Upper lobe of left lung (tissue), 6 donors: ENCODE data around the gene GARRE1. TPM values are rescaled to one million over a fixed set of nuclear protein-coding genes. Genes with fewer than 3 reads are reported as not detected.

Experiments used
- ATAC-seq, 2 donors: fragments of 200-7000 bp; cut with Tn5 transposase; one replicate each; pipeline ENCODE4 v1.9.1; 2022; ENCODE audit warnings: mild to moderate bottlenecking in 2 of 2, moderate library complexity in 2 of 2; ENCODE audit not compliant: low FRiP score in 2 of 2
- DNase-seq, 2 donors: peaks; one replicate each; pipeline ENCODE4 v3.0.0-alpha.2; 2019 to 2020
- H3K27ac ChIP-seq, 4 donors: fragments of 200-600 bp; sonication (generic); one replicate each; pipeline ENCODE4 v1.5.1; 2016 to 2019
- H3K27me3 ChIP-seq, 4 donors: fragments of 200-600 bp; sonication (generic); one replicate each; pipeline ENCODE4 v1.5.1; 2017 to 2019
- H3K36me3 ChIP-seq, 4 donors: fragments of 200-600 bp; sonication (generic); one replicate each; pipeline ENCODE4 v1.5.1; 2016 to 2019
- H3K4me1 ChIP-seq, 4 donors: fragments of 200-600 bp; sonication (generic); one replicate each; pipeline ENCODE4 v1.5.1; 2018 to 2019
- H3K4me3 ChIP-seq, 4 donors: fragments of 200-600 bp; sonication (generic); one replicate each; pipeline ENCODE4 v1.5.1; 2017 to 2019; ENCODE audit warnings: mild to moderate bottlenecking in 2 of 4, moderate library complexity in 1 of 4
- H3K9me3 ChIP-seq, 4 donors: fragments of 200-600 bp; sonication (generic); one replicate each; pipeline ENCODE4 v1.5.1; 2018 to 2019
- EP300 ChIP-seq, 4 donors: sonication (generic); formaldehyde crosslinking; IDR thresholded peaks; one replicate each; pipeline ENCODE4 v1.5.1; 2017; ENCODE audit warnings: antibody characterized with exemption in 4 of 4, control low read depth in 2 of 4
- POLR2A ChIP-seq, 4 donors: fragments of 450-650 bp; IDR thresholded peaks; one replicate each; pipeline ENCODE4 v1.5.1; 2016 to 2017; ENCODE audit warnings: antibody characterized with exemption in 4 of 4, mild to moderate bottlenecking in 2 of 4
- POLR2AphosphoS5 ChIP-seq, 2 donors: sonication (generic); formaldehyde crosslinking; IDR thresholded peaks; one replicate each; pipeline ENCODE4 v1.5.1; 2017; ENCODE audit warnings: antibody characterized with exemption in 2 of 2
- WGBS, 2 donors: methylation state at CpG; one replicate each; pipeline ENCODE4 v1.1.5; 2017 to 2018; 5-methylcytosine and 5-hydroxymethylcytosine counted together
- total RNA-seq, 6 donors: library from RNA; depleted of rRNA in 4 of 6; stranded (reverse); fragments of >200 nt in 4 of 6; gene quantifications; one replicate each; pipeline versions ENCODE4 v1.1.0 to v1.2.1, GENCODE V29; 2016 to 2021
- TF ChIP-seq, protein P1 (sequence below), 6 experiments: fragments of 450-650 bp in 4 of 6; fragments of 200-600 bp in 2 of 6; sonication (generic) in 2 of 6; IDR thresholded peaks; one replicate each; pipeline ENCODE4 v1.5.1; 2016 to 2019; ENCODE audit warnings: antibody characterized with exemption in 6 of 6
- donor health status: DM: no; HTN: no; CAD: no; lungs with moderate emphysema.
- donor health status: DM: no; HTN: yes; CAD: no; lungs with severe emphysema.

The GARRE1 gene
- total RNA-seq, 6 donors from 2014 or later, result 18.2 to 36.7 (median 28.1) TPM

DNA sequence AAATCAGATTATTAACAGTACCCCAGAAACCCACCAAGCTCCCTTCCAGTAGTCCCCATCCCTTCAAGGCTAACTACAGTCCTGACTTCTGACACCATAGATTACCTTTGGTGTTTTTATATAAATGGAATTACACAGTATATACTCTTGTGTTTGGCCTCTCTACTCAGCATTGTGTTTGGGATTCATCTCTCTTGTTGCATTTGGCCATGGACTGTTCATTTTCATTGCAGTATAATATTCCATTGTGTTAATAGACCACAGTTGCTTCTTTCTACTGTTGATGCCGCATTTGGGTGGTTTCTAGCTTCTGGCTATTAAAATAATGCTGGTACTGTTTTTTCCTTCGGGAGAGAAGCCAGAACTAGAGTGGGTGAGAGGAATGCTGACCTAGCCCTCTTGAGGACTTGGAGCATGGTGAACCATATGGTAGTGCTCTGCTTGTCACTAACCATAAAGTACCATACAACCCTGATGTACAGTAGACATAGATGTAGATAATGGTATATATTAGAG, 18.9 kb upstream of the GARRE1 start:
- DNase-seq, result no peak
- no peak for TF ChIP-seq EP300 (IDR thresholded peaks at IDR 0.05)
- TF ChIP-seq, protein P1, sequence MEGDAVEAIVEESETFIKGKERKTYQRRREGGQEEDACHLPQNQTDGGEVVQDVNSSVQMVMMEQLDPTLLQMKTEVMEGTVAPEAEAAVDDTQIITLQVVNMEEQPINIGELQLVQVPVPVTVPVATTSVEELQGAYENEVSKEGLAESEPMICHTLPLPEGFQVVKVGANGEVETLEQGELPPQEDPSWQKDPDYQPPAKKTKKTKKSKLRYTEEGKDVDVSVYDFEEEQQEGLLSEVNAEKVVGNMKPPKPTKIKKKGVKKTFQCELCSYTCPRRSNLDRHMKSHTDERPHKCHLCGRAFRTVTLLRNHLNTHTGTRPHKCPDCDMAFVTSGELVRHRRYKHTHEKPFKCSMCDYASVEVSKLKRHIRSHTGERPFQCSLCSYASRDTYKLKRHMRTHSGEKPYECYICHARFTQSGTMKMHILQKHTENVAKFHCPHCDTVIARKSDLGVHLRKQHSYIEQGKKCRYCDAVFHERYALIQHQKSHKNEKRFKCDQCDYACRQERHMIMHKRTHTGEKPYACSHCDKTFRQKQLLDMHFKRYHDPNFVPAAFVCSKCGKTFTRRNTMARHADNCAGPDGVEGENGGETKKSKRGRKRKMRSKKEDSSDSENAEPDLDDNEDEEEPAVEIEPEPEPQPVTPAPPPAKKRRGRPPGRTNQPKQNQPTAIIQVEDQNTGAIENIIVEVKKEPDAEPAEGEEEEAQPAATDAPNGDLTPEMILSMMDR (IDR thresholded peaks at IDR 0.05), result no peak
- no peak for TF ChIP-seq POLR2A (IDR thresholded peaks at IDR 0.05)
- no peak for TF ChIP-seq POLR2AphosphoS5 (IDR thresholded peaks at IDR 0.05)
- Histone ChIP-seq H3K4me1 (peaks cover 4 to 12% (median 7%) of the 10 kb centered on the region in 4 donors), H3K27ac (no peak overlapping the region), H3K36me3 (peaks cover 0 to 3% (median 0%) of the 10 kb centered on the region in 4 donors), H3K27me3 (no peaks in the 10 kb centered on the region), H3K4me3 (no peak overlapping the region), H3K9me3 (no peaks in the 10 kb centered on the region)
- no peak for ATAC-seq
- WGBS, 2 donors, result 73 to 79% methylated on average over 2 of the region's 2 CpGs

DNA sequence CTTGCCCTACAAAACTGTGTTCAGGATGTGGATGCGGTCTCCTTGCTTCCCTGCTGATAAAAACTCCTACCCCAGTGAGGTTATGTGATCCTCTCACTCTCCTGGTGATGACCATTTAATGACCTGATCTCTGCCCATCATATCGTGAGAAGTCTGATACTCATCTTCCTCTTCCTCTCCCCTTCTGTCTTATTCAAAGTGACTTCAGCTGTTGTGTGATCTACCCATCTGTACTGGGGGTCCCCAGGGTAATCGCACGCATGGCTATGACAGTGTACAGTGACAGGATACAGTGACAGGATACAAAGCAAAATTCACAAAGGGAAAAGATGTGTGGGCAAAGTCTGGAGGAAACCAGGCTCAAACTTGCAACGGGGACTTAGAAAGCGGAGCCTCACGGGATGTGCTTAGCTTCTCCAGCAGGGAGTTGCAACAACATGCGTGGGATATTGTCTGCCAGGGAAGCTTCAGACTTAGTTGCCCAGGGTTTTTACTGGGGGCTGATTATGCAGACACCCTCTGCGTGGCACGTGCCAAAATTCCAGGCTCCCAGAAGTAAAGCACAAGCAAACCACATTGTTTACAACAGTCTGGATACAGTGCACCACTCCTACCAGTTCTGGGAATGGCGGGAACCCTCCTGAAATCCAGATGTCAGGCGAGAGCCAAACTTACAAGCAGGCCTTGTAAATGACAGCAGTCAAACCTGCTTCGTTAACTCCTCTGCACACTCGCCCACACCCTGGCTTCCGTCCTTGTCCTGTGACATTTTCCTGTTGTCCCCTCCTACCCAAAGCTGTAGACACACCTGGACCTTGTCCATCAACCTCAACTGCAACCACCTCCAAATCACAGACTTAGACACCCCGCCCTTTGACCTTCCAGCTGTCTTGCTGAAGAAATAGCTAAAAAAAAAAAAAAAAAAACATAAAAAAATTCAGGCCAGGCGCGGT, 18.0 kb upstream of the GARRE1 start:
- no peak overlapping the region for H3K27ac ChIP-seq
- no peak for DNase-seq
- peaks cover 2 to 12% (median 7%) of the 10 kb centered on the region in 4 donors for H3K4me1 ChIP-seq
- H3K36me3 ChIP-seq, result no peaks in the 10 kb centered on the region
- no peaks in the 10 kb centered on the region for H3K9me3 ChIP-seq
- ATAC-seq, result no peak
- no peak for TF ChIP-seq POLR2AphosphoS5 (IDR thresholded peaks at IDR 0.05)
- no peak for TF ChIP-seq POLR2A (IDR thresholded peaks at IDR 0.05)
- no peak for TF ChIP-seq EP300 (IDR thresholded peaks at IDR 0.05)
- TF ChIP-seq, protein P1 (IDR thresholded peaks at IDR 0.05), result no peak
- WGBS, 2 donors, result 79 to 81% methylated on average over 18 of the region's 18 CpGs
- no peak overlapping the region for H3K4me3 ChIP-seq
- H3K27me3 ChIP-seq, result no peaks in the 10 kb centered on the region

DNA sequence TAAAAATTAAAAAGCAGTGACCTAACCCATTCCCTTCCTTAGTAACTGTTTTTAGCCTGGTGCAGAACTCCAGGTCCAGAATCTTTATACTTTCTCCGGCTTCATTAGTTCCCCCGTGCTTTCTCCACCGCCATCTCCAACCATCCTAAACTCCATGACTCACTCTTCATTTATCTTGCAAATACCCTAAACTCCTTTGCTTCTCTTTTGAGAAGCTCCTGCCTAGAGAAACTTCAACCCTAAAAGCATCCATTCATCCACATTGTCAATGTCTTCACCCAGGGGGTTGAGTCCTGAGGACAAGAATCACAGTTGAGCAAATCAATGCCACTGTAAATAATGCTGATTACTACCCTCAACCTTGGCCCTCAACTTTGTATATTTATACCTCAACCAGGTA, 17.1 kb upstream of the GARRE1 start:
- WGBS, 2 donors, result 95% methylated on average over 3 of the region's 3 CpGs
- TF ChIP-seq EP300 (IDR thresholded peaks at IDR 0.05) (no peak), POLR2AphosphoS5 (IDR thresholded peaks at IDR 0.05) (no peak), POLR2A (IDR thresholded peaks at IDR 0.05) (no peak)
- TF ChIP-seq, protein P1 (IDR thresholded peaks at IDR 0.05), result no peak
- Histone ChIP-seq H3K36me3 (no peaks in the 10 kb centered on the region), H3K4me3 (no peak overlapping the region), H3K4me1 (peaks cover 2 to 11% (median 7%) of the 10 kb centered on the region in 4 donors), H3K27me3 (no peaks in the 10 kb centered on the region), H3K9me3 (no peaks in the 10 kb centered on the region), H3K27ac (no peak overlapping the region)
- DNase-seq (no peak), ATAC-seq (no peak)

DNA sequence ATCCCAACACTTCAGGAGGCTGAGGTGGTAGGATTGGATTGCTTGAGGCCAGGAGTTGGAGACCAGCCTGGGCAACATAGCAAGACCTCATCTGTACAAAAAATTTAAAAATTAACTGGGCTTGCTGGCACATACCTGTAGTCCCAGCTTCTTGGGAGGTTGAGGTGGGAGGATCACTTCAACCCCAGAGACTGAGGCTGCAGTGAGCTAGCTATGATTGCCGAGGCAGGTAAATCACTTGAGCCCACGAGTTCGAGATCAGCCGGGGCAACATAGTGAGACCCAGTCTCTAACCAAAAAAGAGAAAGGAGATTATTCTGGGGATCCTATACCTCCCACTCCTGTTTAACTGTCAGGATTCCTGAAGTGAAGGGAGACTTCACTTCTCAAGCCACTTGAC, 16.4 kb upstream of the GARRE1 start:
- ATAC-seq (no peak), DNase-seq (no peak)
- H3K9me3 ChIP-seq, result no peaks in the 10 kb centered on the region
- H3K27ac ChIP-seq, result no peak overlapping the region
- H3K27me3 ChIP-seq, result no peaks in the 10 kb centered on the region
- H3K4me3 ChIP-seq, result no peak overlapping the region
- WGBS, 2 donors, result 95 to 98% methylated on average over 4 of the region's 4 CpGs
- H3K36me3 ChIP-seq, result no peaks in the 10 kb centered on the region
- peaks cover 0 to 4% (median 3%) of the 10 kb centered on the region in 4 donors for H3K4me1 ChIP-seq
- TF ChIP-seq, protein P1 (IDR thresholded peaks at IDR 0.05), result no peak
- no peak for TF ChIP-seq EP300 (IDR thresholded peaks at IDR 0.05)
- TF ChIP-seq POLR2AphosphoS5 (IDR thresholded peaks at IDR 0.05), result no peak
- no peak for TF ChIP-seq POLR2A (IDR thresholded peaks at IDR 0.05)
